ENCODE measurements around the gene PDGFRB. TPM values are rescaled to one million over a fixed set of nuclear protein-coding genes. Genes with fewer than 3 reads are reported as not detected.

PDGFRB gene
- total RNA-seq, 1 experiment from 2014 or later: 0.66 TPM

DNA sequence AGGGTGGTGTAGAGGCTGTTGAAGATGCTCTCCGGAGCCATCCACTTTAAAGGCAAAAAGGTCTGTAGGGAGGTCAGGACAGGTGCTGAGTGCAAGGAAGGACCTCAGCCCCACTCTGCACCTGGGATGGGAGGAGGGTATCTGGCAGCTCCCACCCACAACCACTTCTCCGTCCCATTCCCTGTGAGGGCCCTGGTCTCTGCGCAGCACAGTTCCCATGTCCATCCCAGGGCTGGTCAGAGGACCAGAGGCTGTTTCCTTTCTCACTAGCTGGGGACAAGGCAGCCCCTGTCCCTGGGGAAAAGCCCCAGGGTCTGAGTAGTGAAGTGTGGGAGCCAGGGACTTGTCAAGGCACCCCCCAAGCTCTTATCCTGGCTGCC lies 35.6 kb downstream of the PDGFRB start:
- CTCF ChIA-PET: interaction anchor here (0.6 kb wide), 1 partner anchor 291 kb away, joined by 4 read pairs; no protein-coding TSS in a partner anchor
- Histone ChIP-seq H3K9me2 (replicated peaks; ENCODE audit: low read length) (no peaks in the 10 kb centered on the region), H3K9ac (ENCODE audit: low read length) (no peak overlapping the region), H3K79me2 (ENCODE audit: low read length) (no peaks in the 10 kb centered on the region), H3F3A (ENCODE audit: low read length, unreplicated experiment) (no peaks in the 10 kb centered on the region), H2AFZ (ENCODE audit: low read length) (no peak overlapping the region), H3K4me2 (ENCODE audit: low read length) (no peak overlapping the region), H3K9me3 (ENCODE audit: low read length) (no peaks in the 10 kb centered on the region), H3K36me3 (ENCODE audit: low read depth, low read length) (no peaks in the 10 kb centered on the region), H3K4me1 (ENCODE audit: insufficient read depth, low read length) (no peaks in the 10 kb centered on the region), H3K27me3 (ENCODE audit: low read length) (no peaks in the 10 kb centered on the region), H4K20me1 (ENCODE audit: low read length) (no peaks in the 10 kb centered on the region), H3K27ac (ENCODE audit: low read length) (no peak overlapping the region), H3K4me3 (ENCODE audit: low read length) (no peak overlapping the region)
- ATAC-seq (no peak), DNase-seq (no peak)
- intact Hi-C loops (cut with micrococcal nuclease): no loop called here
- TF ChIP-seq EZH2 (IDR thresholded peaks at IDR 0.05; ENCODE audit: low read length, unreplicated experiment) (no peak), EZH2phosphoT487 (IDR thresholded peaks at IDR 0.05; ENCODE audit: borderline replicate concordance, low read length) (no peak)
- TF ChIP-seq, protein P1, sequence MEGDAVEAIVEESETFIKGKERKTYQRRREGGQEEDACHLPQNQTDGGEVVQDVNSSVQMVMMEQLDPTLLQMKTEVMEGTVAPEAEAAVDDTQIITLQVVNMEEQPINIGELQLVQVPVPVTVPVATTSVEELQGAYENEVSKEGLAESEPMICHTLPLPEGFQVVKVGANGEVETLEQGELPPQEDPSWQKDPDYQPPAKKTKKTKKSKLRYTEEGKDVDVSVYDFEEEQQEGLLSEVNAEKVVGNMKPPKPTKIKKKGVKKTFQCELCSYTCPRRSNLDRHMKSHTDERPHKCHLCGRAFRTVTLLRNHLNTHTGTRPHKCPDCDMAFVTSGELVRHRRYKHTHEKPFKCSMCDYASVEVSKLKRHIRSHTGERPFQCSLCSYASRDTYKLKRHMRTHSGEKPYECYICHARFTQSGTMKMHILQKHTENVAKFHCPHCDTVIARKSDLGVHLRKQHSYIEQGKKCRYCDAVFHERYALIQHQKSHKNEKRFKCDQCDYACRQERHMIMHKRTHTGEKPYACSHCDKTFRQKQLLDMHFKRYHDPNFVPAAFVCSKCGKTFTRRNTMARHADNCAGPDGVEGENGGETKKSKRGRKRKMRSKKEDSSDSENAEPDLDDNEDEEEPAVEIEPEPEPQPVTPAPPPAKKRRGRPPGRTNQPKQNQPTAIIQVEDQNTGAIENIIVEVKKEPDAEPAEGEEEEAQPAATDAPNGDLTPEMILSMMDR (conservative IDR thresholded peaks at IDR 0.05; ENCODE audit: low read depth, low read length): no peak
- POLR2A ChIA-PET (ENCODE audit: unreplicated experiment): no interaction called here
- no TSS peak for BruUV-seq (replicated peaks)

DNA sequence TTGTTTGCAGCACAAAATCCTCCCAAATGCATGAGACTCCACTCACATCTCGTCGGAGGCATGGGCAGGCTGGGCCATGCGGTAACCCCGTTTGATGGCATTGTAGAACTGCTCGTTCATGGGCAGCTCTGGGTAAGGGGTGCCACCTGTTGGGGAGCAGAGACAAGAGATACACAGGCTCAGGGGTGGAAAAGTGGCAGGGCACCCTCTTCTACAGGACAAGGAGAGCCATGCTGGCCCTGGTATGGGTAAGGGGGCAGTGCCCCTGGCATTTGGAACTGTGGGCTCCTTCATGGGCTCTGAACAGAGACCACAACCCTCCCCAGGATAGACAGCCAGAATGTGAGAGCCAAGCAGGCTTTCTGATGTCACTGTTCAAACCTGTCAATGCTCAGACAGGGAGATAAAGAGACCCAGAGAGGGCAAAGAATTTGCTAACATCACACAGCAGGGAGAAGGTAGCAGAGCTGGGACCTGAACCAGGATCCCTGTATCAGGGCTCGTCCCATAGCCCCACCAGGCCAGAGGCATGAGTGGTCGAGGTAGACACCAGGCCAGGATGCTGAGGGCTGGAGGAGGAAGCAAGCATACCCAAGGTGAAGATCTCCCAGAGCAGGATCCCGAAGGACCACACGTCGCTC lies 36.1 kb downstream of the PDGFRB start:
- Histone ChIP-seq H2AFZ (ENCODE audit: low read length) (no peak overlapping the region), H3K9me3 (ENCODE audit: low read length) (no peaks in the 10 kb centered on the region), H4K20me1 (ENCODE audit: low read length) (no peaks in the 10 kb centered on the region), H3K79me2 (ENCODE audit: low read length) (no peaks in the 10 kb centered on the region), H3K4me1 (ENCODE audit: insufficient read depth, low read length) (no peaks in the 10 kb centered on the region), H3K4me2 (ENCODE audit: low read length) (no peak overlapping the region), H3K4me3 (ENCODE audit: low read length) (no peak overlapping the region), H3K36me3 (ENCODE audit: low read depth, low read length) (no peaks in the 10 kb centered on the region), H3K9ac (ENCODE audit: low read length) (no peak overlapping the region), H3K27ac (ENCODE audit: low read length) (no peak overlapping the region), H3K27me3 (ENCODE audit: low read length) (no peaks in the 10 kb centered on the region), H3K9me2 (replicated peaks; ENCODE audit: low read length) (no peaks in the 10 kb centered on the region), H3F3A (ENCODE audit: low read length, unreplicated experiment) (no peaks in the 10 kb centered on the region)
- no TSS peak for BruUV-seq (replicated peaks)
- ATAC-seq: peak; percentile 39; the same call in 1 of the 2 replicates
- ChIA-PET CTCF (interaction anchor here (0.6 kb wide), 1 partner anchor 291 kb away, joined by 4 read pairs; no protein-coding TSS in a partner anchor), POLR2A (ENCODE audit: unreplicated experiment) (no interaction called here)
- intact Hi-C loops (cut with micrococcal nuclease): no loop called here
- no peak for DNase-seq
- TF ChIP-seq EZH2phosphoT487 (IDR thresholded peaks at IDR 0.05; ENCODE audit: borderline replicate concordance, low read length) (no peak), EZH2 (IDR thresholded peaks at IDR 0.05; ENCODE audit: low read length, unreplicated experiment) (no peak)
- TF ChIP-seq, protein P1 (conservative IDR thresholded peaks at IDR 0.05; ENCODE audit: low read depth, low read length): no peak

DNA sequence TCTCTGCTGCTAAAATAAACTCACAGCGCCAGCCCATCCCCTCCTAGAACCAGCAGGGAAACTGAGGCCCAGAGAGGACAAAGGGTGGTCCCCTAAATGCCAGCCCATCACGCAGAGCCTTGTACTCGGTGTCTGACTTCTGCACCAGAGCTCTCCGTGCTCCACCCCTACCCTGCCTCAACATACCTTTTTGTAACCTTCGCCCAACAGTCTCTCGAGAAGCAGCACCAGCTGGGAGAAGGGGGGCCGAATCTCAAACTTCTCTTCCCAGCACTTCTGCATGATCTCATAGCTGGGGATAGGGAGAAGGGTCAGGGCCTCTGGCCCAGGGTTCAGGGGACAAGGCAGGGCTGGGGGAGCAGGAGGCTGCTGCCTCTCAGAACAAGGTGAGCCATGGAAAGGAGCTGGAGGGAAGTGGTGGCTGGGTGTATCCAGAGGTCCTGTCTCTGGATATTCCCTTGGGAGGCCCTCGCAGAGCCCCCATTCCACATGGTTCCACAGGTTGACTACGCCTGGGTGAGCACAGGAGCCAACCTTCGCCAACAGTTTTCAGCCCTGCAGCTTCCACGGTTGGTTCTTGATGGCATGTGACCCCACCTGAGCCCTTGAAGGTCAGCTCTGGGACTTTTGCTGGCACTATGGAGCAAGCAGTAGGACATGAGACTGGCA lies 37.0 kb downstream of the PDGFRB start:
- POLR2A ChIA-PET (ENCODE audit: unreplicated experiment): interaction anchor here (0.5 kb wide), 1 partner anchor 150 kb away, joined by 4 read pairs; no protein-coding TSS in a partner anchor
- no peak for TF ChIP-seq EZH2phosphoT487 (IDR thresholded peaks at IDR 0.05; ENCODE audit: borderline replicate concordance, low read length)
- Histone ChIP-seq H3K9me2 (replicated peaks; ENCODE audit: low read length) (no peaks in the 10 kb centered on the region), H4K20me1 (ENCODE audit: low read length) (no peaks in the 10 kb centered on the region), H3K27me3 (ENCODE audit: low read length) (no peaks in the 10 kb centered on the region), H3K9ac (ENCODE audit: low read length) (no peak overlapping the region), H2AFZ (ENCODE audit: low read length) (no peak overlapping the region), H3K4me3 (ENCODE audit: low read length) (no peak overlapping the region), H3K4me1 (ENCODE audit: insufficient read depth, low read length) (no peaks in the 10 kb centered on the region), H3K27ac (ENCODE audit: low read length) (no peak overlapping the region), H3K4me2 (ENCODE audit: low read length) (no peak overlapping the region), H3F3A (ENCODE audit: low read length, unreplicated experiment) (no peaks in the 10 kb centered on the region), H3K9me3 (ENCODE audit: low read length) (no peaks in the 10 kb centered on the region), H3K36me3 (ENCODE audit: low read depth, low read length) (no peaks in the 10 kb centered on the region), H3K79me2 (ENCODE audit: low read length) (no peaks in the 10 kb centered on the region)
- BruUV-seq (replicated peaks): no TSS peak
- ATAC-seq (no peak), DNase-seq (no peak)
- intact Hi-C loops (cut with micrococcal nuclease): no loop called here
- CTCF ChIA-PET: no interaction called here
